AG04450 (cell line): ENCODE measurements around the gene HOXB1. TPM values are rescaled to one million over a fixed set of nuclear protein-coding genes. Genes with fewer than 3 reads are reported as not detected.

ENCODE experiments used
- CTCF ChIA-PET: fragments of 300-600, 350-600 bp; formaldehyde crosslinking; extraction: SDS; loops from one replicate; lab custom pipeline; 2022; ENCODE audit warnings: antibody characterized with exemption, inconsistent platforms; lab: Charles Lee
- POLR2A ChIA-PET: fragments of 350-600 bp; formaldehyde crosslinking; extraction: SDS; loops from one replicate; lab custom pipeline; 2021; ENCODE audit warnings: antibody characterized with exemption, inconsistent platforms; lab: Yijun Ruan, JAX
- DNase-seq: peaks from one replicate; pipeline ENCODE4 v3.0.0-alpha.2; 2011; ENCODE audit warnings: low read depth, low spot score
- H3K27ac ChIP-seq: one replicate; pipeline ENCODE4 v1.5.1; 2012; ENCODE audit warnings: low read depth, low read length, control low read depth
- H3K27me3 ChIP-seq: one replicate; pipeline ENCODE4 v1.6.0; 2012; ENCODE audit warnings: low read length; ENCODE audit not compliant: control insufficient read depth, insufficient read depth
- H3K4me3 ChIP-seq: 2 replicates; pipeline ENCODE4 v1.5.1; 2011; ENCODE audit warnings: mild to moderate bottlenecking, low read depth, low read length, control low read depth
- H3K9me3 ChIP-seq: 2 replicates; pipeline ENCODE4 v1.5.1; 2012; ENCODE audit warnings: low read length; ENCODE audit not compliant: control insufficient read depth, insufficient read depth
- polyA plus RNA-seq: library from polyadenylated mRNA; depleted of rRNA; stranded (reverse); fragments of >200 nt; gene quantifications from 2 replicates; pipeline ENCODE4 v1.2.3, GENCODE V29; 2011
- TF ChIP-seq, protein P1 (sequence below): IDR thresholded peaks from 2 replicates; pipeline ENCODE4 v1.5.1; 2011; ENCODE audit warnings: low read depth, low read length, control low read depth, inconsistent platforms

HOXB1 gene
- polyA plus RNA-seq, 1 experiment: not detected

DNA sequence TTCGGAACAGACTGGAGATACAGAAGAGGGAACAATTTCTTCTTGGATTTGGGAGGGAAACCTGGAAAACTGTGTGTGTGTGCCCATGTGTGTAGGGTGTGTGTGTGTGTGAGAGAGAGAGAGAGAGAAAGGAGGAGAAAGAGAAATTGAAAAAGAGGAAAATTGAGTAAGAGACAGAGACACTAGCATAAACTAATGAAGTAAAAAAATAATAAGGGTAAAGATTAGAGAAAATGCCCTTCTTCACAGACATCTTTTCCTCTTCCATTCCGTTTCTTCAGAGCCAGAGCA, 28.0 kb upstream of the HOXB1 start:
- H3K27me3 ChIP-seq: no peaks in the 10 kb centered on the region
- ChIA-PET CTCF (interaction anchor here (1.2 kb wide), 1 partner anchor 207 kb away, joined by 4 read pairs; no protein-coding TSS in a partner anchor), POLR2A (no interaction called here)
- peak overlapping the region; percentile 54 for H3K4me3 ChIP-seq
- peak overlapping the region; percentile 88 for H3K27ac ChIP-seq
- TF ChIP-seq, protein P1, sequence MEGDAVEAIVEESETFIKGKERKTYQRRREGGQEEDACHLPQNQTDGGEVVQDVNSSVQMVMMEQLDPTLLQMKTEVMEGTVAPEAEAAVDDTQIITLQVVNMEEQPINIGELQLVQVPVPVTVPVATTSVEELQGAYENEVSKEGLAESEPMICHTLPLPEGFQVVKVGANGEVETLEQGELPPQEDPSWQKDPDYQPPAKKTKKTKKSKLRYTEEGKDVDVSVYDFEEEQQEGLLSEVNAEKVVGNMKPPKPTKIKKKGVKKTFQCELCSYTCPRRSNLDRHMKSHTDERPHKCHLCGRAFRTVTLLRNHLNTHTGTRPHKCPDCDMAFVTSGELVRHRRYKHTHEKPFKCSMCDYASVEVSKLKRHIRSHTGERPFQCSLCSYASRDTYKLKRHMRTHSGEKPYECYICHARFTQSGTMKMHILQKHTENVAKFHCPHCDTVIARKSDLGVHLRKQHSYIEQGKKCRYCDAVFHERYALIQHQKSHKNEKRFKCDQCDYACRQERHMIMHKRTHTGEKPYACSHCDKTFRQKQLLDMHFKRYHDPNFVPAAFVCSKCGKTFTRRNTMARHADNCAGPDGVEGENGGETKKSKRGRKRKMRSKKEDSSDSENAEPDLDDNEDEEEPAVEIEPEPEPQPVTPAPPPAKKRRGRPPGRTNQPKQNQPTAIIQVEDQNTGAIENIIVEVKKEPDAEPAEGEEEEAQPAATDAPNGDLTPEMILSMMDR: no peak
- H3K9me3 ChIP-seq: no peaks in the 10 kb centered on the region; the same call in 1 of the 2 replicates
- no peak for DNase-seq

- TF ChIP-seq, protein P1: no peak
- peak overlapping the region; percentile 54 for H3K4me3 ChIP-seq
- POLR2A ChIA-PET: interaction anchor here (0.6 to 4.9 kb wide), 6 partner anchors 9 to 75 kb away, joined by 3 to 40 read pairs (median 7); partner anchors contain the start of gene HOXB3
- CTCF ChIA-PET: interaction anchor here (0.6 to 0.9 kb wide), 2 partner anchors 35 to 66 kb away, joined by 3 read pairs; partner anchors contain the start of gene HOXB5
- H3K27me3 ChIP-seq: no peaks in the 10 kb centered on the region
- peak overlapping the region; percentile 88 for H3K27ac ChIP-seq
- DNase-seq: no peak
- H3K9me3 ChIP-seq: no peaks in the 10 kb centered on the region; the same call in 1 of the 2 replicates
Measured at GRCh38 chr17:48558057-48558830, 27.4 kb upstream of the HOXB1 start.

GRCh38 chr17:48556576-48557401, 26.0 kb upstream of the HOXB1 start:
- H3K4me3 ChIP-seq: peak overlapping the region; percentile 56
- H3K27me3 ChIP-seq: no peaks in the 10 kb centered on the region
- H3K9me3 ChIP-seq: no peaks in the 10 kb centered on the region; the same call in 1 of the 2 replicates
- TF ChIP-seq, protein P1: no peak
- ChIA-PET POLR2A (interaction anchor here (0.6 to 4.9 kb wide), 9 partner anchors 8 to 73 kb away, joined by 3 to 40 read pairs (median 4); no protein-coding TSS in a partner anchor), CTCF (interaction anchor here (0.7 to 1.2 kb wide), 3 partner anchors 64 to 539 kb away, joined by 3 read pairs; no protein-coding TSS in a partner anchor)
- no peak for DNase-seq
- peak overlapping the region; percentile 88 for H3K27ac ChIP-seq

GRCh38 chr17:48556229-48556575, 25.4 kb upstream of the HOXB1 start:
- POLR2A ChIA-PET: interaction anchor here (0.7 to 4.9 kb wide), 11 partner anchors 7 to 69 kb away, joined by 3 to 40 read pairs (median 4); no protein-coding TSS in a partner anchor
- peak overlapping the region; percentile 88 for H3K27ac ChIP-seq

More at GRCh38 chr17:48556229-48556575, 25.4 kb upstream of the HOXB1 start:
- Histone ChIP-seq H3K4me3 (peak overlapping the region; percentile 56), H3K9me3 (no peaks in the 10 kb centered on the region; the same call in 1 of the 2 replicates), H3K27me3 (no peaks in the 10 kb centered on the region)
- CTCF ChIA-PET: interaction anchor here (0.5 to 1.8 kb wide), 3 partner anchors 37 to 538 kb away, joined by 3 to 8 read pairs (median 4); partner anchors contain the start of gene HOXB5
- TF ChIP-seq, protein P1: no peak
- no peak for DNase-seq
